HG02763 (cell line): ENCODE results near the gene OR10H1.
"Not testable (repeated sequence)": the region's sequence is repeated elsewhere in the genome, so short reads cannot be mapped to it uniquely, and the experiment has no call there.

ENCODE experiments used
- ATAC-seq: cut with Tn5 transposase; IDR thresholded peaks from one replicate; pipeline ENCODE4 v1.9.1; 2021; ENCODE audit warnings: mild to moderate bottlenecking, moderate library complexity; ENCODE audit not compliant: unreplicated experiment

Gene OR10H1

GRCh38 chr19:15775249-15775648 lies 40.2 kb downstream of the OR10H1 start:
- no peak for ATAC-seq

- ATAC-seq, result not testable (repeated sequence)
Measured at GRCh38 chr19:15774159-15774558, 41.3 kb downstream of the OR10H1 start.

- ATAC-seq, result no peak
Measured at GRCh38 chr19:15769586-15769985, 45.9 kb downstream of the OR10H1 start.

GRCh38 chr19:15759962-15760565 lies 55.4 kb downstream of the OR10H1 start:
- ATAC-seq, result no peak

- ATAC-seq, result no peak
Measured at GRCh38 chr19:15758379-15758778, 57.1 kb downstream of the OR10H1 start.
